ENCODE data around the gene SYK. TPM values are rescaled to one million over a fixed set of nuclear protein-coding genes. Genes with fewer than 3 reads are reported as not detected.

Gene SYK
- total RNA-seq, 3 donors from 2014 or later (not counting 1 experiment from before 2014, with no cell fraction given), result 75.5 to 104 (median 78.0) TPM

GRCh38 chr9:90891308-90892040, 89.9 kb downstream of the SYK start:
- H3K36me3 Mint-ChIP-seq, result peaks cover 18% of the 10 kb centered on the region
- no peaks in the 10 kb centered on the region for H3K27me3 Mint-ChIP-seq (ENCODE audit: low read depth in 2 of 2)
- no peak overlapping the region for H3K4me3 ChIP-seq (ENCODE audit: low read length)
- H3K4me1 Mint-ChIP-seq, result peaks cover 6 to 8% of the 10 kb centered on the region in 2 donors
- TF ChIP-seq CTCF (IDR thresholded peaks at IDR 0.05), result no peak
- intact Hi-C loops (cut with micrococcal nuclease), result no loop called here
- H3K4me1 ChIP-seq (ENCODE audit: control insufficient read depth, insufficient read depth, low read length), result no peaks in the 10 kb centered on the region
- no peak overlapping the region for H3K27ac ChIP-seq (ENCODE audit: low read length)
- 98% methylated on average over 8 of the region's 8 CpGs for WGBS (ENCODE audit: insufficient coverage)
- H3K4me3 Mint-ChIP-seq, result no peak overlapping the region
- H3K9me3 Mint-ChIP-seq, result no peaks in the 10 kb centered on the region
- H3K27me3 ChIP-seq (ENCODE audit: control insufficient read depth, insufficient read depth, low read length), result no peaks in the 10 kb centered on the region
- H3K9me3 ChIP-seq (ENCODE audit: control insufficient read depth, insufficient read depth, low read length), result no peaks in the 10 kb centered on the region
- DNase-seq, result no peak
- H3K27ac Mint-ChIP-seq, result no peak overlapping the region
- H3K36me3 ChIP-seq (ENCODE audit: control insufficient read depth, insufficient read depth, low read length), result peaks cover 57% of the 10 kb centered on the region
- ATAC-seq, result no peak

DNA sequence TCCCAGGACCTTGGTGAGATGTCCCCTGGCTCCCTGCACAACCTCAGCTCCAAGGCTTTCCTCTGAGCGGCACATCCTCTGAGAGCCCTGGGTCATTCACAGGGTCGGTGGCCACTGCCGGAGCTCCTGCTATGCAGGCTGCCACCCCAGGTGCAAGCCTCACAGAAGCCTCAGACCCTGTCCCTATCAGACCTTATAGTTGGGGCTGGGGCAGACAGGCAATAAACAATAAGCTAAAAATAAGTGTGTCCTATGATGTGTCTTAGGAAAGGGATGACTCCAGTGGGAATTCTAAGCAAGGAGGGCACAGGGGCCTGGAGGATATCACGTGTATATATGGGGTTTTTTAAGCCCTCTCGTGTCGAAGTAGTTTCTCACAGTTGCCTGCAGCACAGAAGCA, 91.3 kb downstream of the SYK start:
- no peak overlapping the region for H3K27ac ChIP-seq (ENCODE audit: low read length)
- Mint-ChIP-seq H3K4me1 (peaks cover 6 to 8% of the 10 kb centered on the region in 2 donors), H3K4me3 (no peak overlapping the region), H3K36me3 (peaks cover 16% of the 10 kb centered on the region), H3K9me3 (no peaks in the 10 kb centered on the region), H3K27me3 (ENCODE audit: low read depth in 2 of 2) (no peaks in the 10 kb centered on the region), H3K27ac (peak overlapping the region; percentile 41 to 51)
- no peak for DNase-seq
- ATAC-seq, result no peak
- intact Hi-C loops (cut with micrococcal nuclease), result no loop called here
- 77% methylated on average over 6 of the region's 6 CpGs for WGBS (ENCODE audit: insufficient coverage)
- H3K4me3 ChIP-seq (ENCODE audit: low read length), result no peak overlapping the region
- H3K4me1 ChIP-seq (ENCODE audit: control insufficient read depth, insufficient read depth, low read length), result no peaks in the 10 kb centered on the region
- H3K27me3 ChIP-seq (ENCODE audit: control insufficient read depth, insufficient read depth, low read length), result no peaks in the 10 kb centered on the region
- peaks cover 55% of the 10 kb centered on the region for H3K36me3 ChIP-seq (ENCODE audit: control insufficient read depth, insufficient read depth, low read length)
- H3K9me3 ChIP-seq (ENCODE audit: control insufficient read depth, insufficient read depth, low read length), result no peaks in the 10 kb centered on the region
- TF ChIP-seq CTCF (IDR thresholded peaks at IDR 0.05), result no peak

- H3K36me3 ChIP-seq (ENCODE audit: control insufficient read depth, insufficient read depth, low read length), result peaks cover 47% of the 10 kb centered on the region
- no peak for TF ChIP-seq CTCF (IDR thresholded peaks at IDR 0.05)
- H3K36me3 Mint-ChIP-seq, result peaks cover 8% of the 10 kb centered on the region
- no peak overlapping the region for H3K4me3 Mint-ChIP-seq
- intact Hi-C loops (cut with micrococcal nuclease), result no loop called here
- no peaks in the 10 kb centered on the region for H3K9me3 ChIP-seq (ENCODE audit: control insufficient read depth, insufficient read depth, low read length)
- no peak overlapping the region for H3K4me3 ChIP-seq (ENCODE audit: low read length)
- no peaks in the 10 kb centered on the region for H3K27me3 Mint-ChIP-seq (ENCODE audit: low read depth in 2 of 2)
- H3K4me1 Mint-ChIP-seq, result peaks cover 6 to 8% of the 10 kb centered on the region in 2 donors
- DNase-seq (no peak), ATAC-seq (no peak)
- no peak overlapping the region for H3K27ac ChIP-seq (ENCODE audit: low read length)
- no peaks in the 10 kb centered on the region for H3K4me1 ChIP-seq (ENCODE audit: control insufficient read depth, insufficient read depth, low read length)
- WGBS (ENCODE audit: insufficient coverage), result 92% methylated on average over 4 of the region's 4 CpGs
- H3K27ac Mint-ChIP-seq, result peak overlapping the region; percentile 41 to 51
- H3K9me3 Mint-ChIP-seq, result no peaks in the 10 kb centered on the region
- H3K27me3 ChIP-seq (ENCODE audit: control insufficient read depth, insufficient read depth, low read length), result no peaks in the 10 kb centered on the region
Measured at GRCh38 chr9:90893706-90894105, 92.1 kb downstream of the SYK start.

All from natural killer cell (primary cell).